Retinal pigment epithelial cell (primary cell): ENCODE measurements around the gene MED14.
A peak's percentile ranks its signal among the peaks of the same experiment; 100 is the strongest.

ENCODE experiments used
- DNase-seq: peaks from one replicate; pipeline ENCODE4 v3.0.0-alpha.2; 2010; ENCODE audit warnings: low read depth
- H3K4me3 ChIP-seq: 2 replicates; pipeline ENCODE4 v1.5.1; 2011; ENCODE audit warnings: mild to moderate bottlenecking, low read length, control low read depth, moderate library complexity
- CTCF ChIP-seq: conservative IDR thresholded peaks from 2 replicates; pipeline ENCODE4 v1.5.1; 2011; ENCODE audit warnings: low read depth, low read length, control low read depth, inconsistent platforms

Gene MED14

GRCh38 chrX:40720339-40720738, 15.0 kb downstream of the MED14 start:
- no peak for TF ChIP-seq CTCF
- H3K4me3 ChIP-seq = no peak overlapping the region
- DNase-seq = no peak

GRCh38 chrX:40719731-40720130, 15.6 kb downstream of the MED14 start:
- DNase-seq = no peak
- TF ChIP-seq CTCF = no peak
- no peak overlapping the region for H3K4me3 ChIP-seq

GRCh38 chrX:40719218-40719617, 16.1 kb downstream of the MED14 start:
- DNase-seq = peak; percentile 72
- H3K4me3 ChIP-seq = no peak overlapping the region
- TF ChIP-seq CTCF = no peak

GRCh38 chrX:40709395-40709794, 25.9 kb downstream of the MED14 start:
- TF ChIP-seq CTCF = no peak
- no peak overlapping the region for H3K4me3 ChIP-seq
- DNase-seq = no peak

GRCh38 chrX:40705658-40706312, 29.6 kb downstream of the MED14 start:
- no peak for DNase-seq
- H3K4me3 ChIP-seq = no peak overlapping the region
- TF ChIP-seq CTCF = no peak

GRCh38 chrX:40700640-40701342, 34.6 kb downstream of the MED14 start:
- no peak overlapping the region for H3K4me3 ChIP-seq
- no peak for TF ChIP-seq CTCF
- no peak for DNase-seq

- DNase-seq = no peak
- no peak overlapping the region for H3K4me3 ChIP-seq
- TF ChIP-seq CTCF = no peak
Observed at GRCh38 chrX:40698851-40699250, 36.5 kb downstream of the MED14 start.
